HepG2 (cell line): ENCODE results near the gene GALNT9. TPM values are rescaled to one million over a fixed set of nuclear protein-coding genes. Genes with fewer than 3 reads are reported as not detected.

Experiments
- ATAC-seq: fragments of 200-7000 bp; cut with Tn5 transposase; 3 replicates; pipeline ENCODE4 v1.9.1; 2020; ENCODE audit warnings: mild to moderate bottlenecking, moderate library complexity
- BruUV-seq: library from RNA; stranded (reverse); fragments of 400-500 nt; replicated peaks from 2 replicates; lab custom pipeline; 2021; lab: Mats Ljungman, UMichigan
- CTCF ChIA-PET: fragments of 300-600 bp; formaldehyde crosslinking; extraction: SDS; loops from one replicate; lab custom pipeline; 2021; ENCODE audit warnings: low total read pairs, inconsistent platforms, low intra/inter-chr PET ratio; lab: Yijun Ruan, JAX
- POLR2A ChIA-PET: fragments of 350-600 bp; sonication (Branson Sonifier 250); formaldehyde crosslinking; loops from one replicate; lab custom pipeline; 2020; ENCODE audit warnings: antibody characterized with exemption, inconsistent platforms; lab: Yijun Ruan, JAX
- DNase-seq: peaks from one replicate; pipeline ENCODE4 v3.0.0-alpha.2; 2015; ENCODE audit warnings: low spot score
- FAIRE-seq: peaks from 3 replicates; lab custom pipeline; 2011; peaks lifted over from hg19 to GRCh38; lab: Jason Lieb, UNC
- H2AFZ ChIP-seq: one replicate; pipeline ENCODE4 v1.6.1; 2011; ENCODE audit warnings: low read length, inconsistent platforms
- H3K27ac ChIP-seq: fragments of 300-600 bp; 3 replicates; pipeline ENCODE4 v1.8.0; 2011; ENCODE audit warnings: mixed run types, mild to moderate bottlenecking, mixed read lengths, low read length, inconsistent platforms; ENCODE audit not compliant: insufficient read depth; ENCODE audit errors: extremely low read length
- H3K27me3 ChIP-seq, 2 experiments: fragments of 200-600 bp in 1 of 2; 2 replicates in 1 of 2; 3 replicates in 1 of 2; pipeline versions ENCODE4 v1.6.0 to v1.8.0; 2011; ENCODE audit warnings: low read length in 2 of 2, mild to moderate bottlenecking in 2 of 2, moderate library complexity in 2 of 2, inconsistent platforms in 1 of 2; ENCODE audit not compliant: insufficient read depth in 2 of 2, control insufficient read depth in 1 of 2
- H3K36me3 ChIP-seq, 2 experiments: fragments of 200-600 bp in 1 of 2; replicated peaks in 1 of 2; 2 replicates in 1 of 2; 3 replicates in 1 of 2; pipeline versions ENCODE4 v1.5.1 to v1.8.0; 2011; ENCODE audit warnings: low read length in 2 of 2, inconsistent platforms in 1 of 2; ENCODE audit not compliant: insufficient read depth in 2 of 2, control insufficient read depth in 1 of 2
- H3K4me1 ChIP-seq: 2 replicates; pipeline ENCODE4 v1.5.1; 2012; ENCODE audit warnings: low read length, inconsistent platforms; ENCODE audit not compliant: insufficient read depth
- H3K4me2 ChIP-seq: 2 replicates; pipeline ENCODE4 v1.6.0; 2011; ENCODE audit warnings: low read depth, low read length, inconsistent platforms
- H3K4me3 ChIP-seq, 3 experiments: fragments of 200-600 bp in 1 of 3; sonication (generic), shearing (Covaris generic) in 1 of 3; replicated peaks in 1 of 3; 2 replicates each; pipeline ENCODE4 v1.5.1; 2011 to 2016; ENCODE audit warnings: low read length in 3 of 3, inconsistent platforms in 2 of 3, low read depth in 2 of 3, mild to moderate bottlenecking in 2 of 3, control low read depth in 1 of 3, mixed read lengths in 1 of 3; ENCODE audit not compliant: insufficient read depth in 1 of 3
- H3K79me2 ChIP-seq: one replicate; pipeline ENCODE4 v1.6.1; 2011; ENCODE audit warnings: low read length, inconsistent platforms; ENCODE audit not compliant: insufficient read depth
- H3K9ac ChIP-seq: 2 replicates; pipeline ENCODE4 v1.6.0; 2011; ENCODE audit warnings: mild to moderate bottlenecking, low read depth, low read length, inconsistent platforms; ENCODE audit not compliant: insufficient read depth
- H3K9me3 ChIP-seq: 2 replicates; pipeline ENCODE4 v1.5.1; 2012; ENCODE audit warnings: mild to moderate bottlenecking, low read length
- H4K20me1 ChIP-seq: 2 replicates; pipeline ENCODE4 v1.6.0; 2011; ENCODE audit warnings: inconsistent platforms, mild to moderate bottlenecking, low read length, moderate library complexity; ENCODE audit not compliant: insufficient read depth
- ARNTL ChIP-seq: sonication (generic); formaldehyde crosslinking; IDR thresholded peaks from 2 replicates; pipeline ENCODE4 v1.4.0; 2020; ENCODE audit warnings: mild to moderate bottlenecking, missing genetic modification reagents
- ATF6 ChIP-seq: sonication (generic); formaldehyde crosslinking; conservative IDR thresholded peaks from 2 replicates; pipeline ENCODE4 v1.4.0; 2020; ENCODE audit warnings: missing genetic modification reagents
- CC2D1A ChIP-seq: sonication (generic); formaldehyde crosslinking; IDR thresholded peaks from 2 replicates; pipeline ENCODE4 v1.8.1; 2023; ENCODE audit warnings: mild to moderate bottlenecking, missing genetic modification reagents
- E2F1 ChIP-seq: sonication (generic); formaldehyde crosslinking; IDR thresholded peaks from 2 replicates; pipeline ENCODE4 v1.5.0; 2020; ENCODE audit warnings: missing genetic modification reagents
- EEA1 ChIP-seq: sonication (generic); formaldehyde crosslinking; IDR thresholded peaks from 2 replicates; pipeline ENCODE4 v1.5.1; 2020; ENCODE audit warnings: mild to moderate bottlenecking, missing genetic modification reagents, borderline replicate concordance
- ELF3 ChIP-seq: IDR thresholded peaks from 2 replicates; pipeline ENCODE4 v1.6.1; 2016; ENCODE audit warnings: missing genetic modification reagents, missing compliant biosample characterization
- GABPB1 ChIP-seq: IDR thresholded peaks from 2 replicates; pipeline ENCODE4 v1.6.1; 2016; ENCODE audit warnings: mild to moderate bottlenecking, missing genetic modification reagents, moderate library complexity, missing compliant biosample characterization
- KDM4B ChIP-seq: sonication (generic); formaldehyde crosslinking; IDR thresholded peaks from 2 replicates; pipeline ENCODE4 v1.4.0; 2020; ENCODE audit warnings: missing genetic modification reagents
- NFE2 ChIP-seq: sonication (generic); formaldehyde crosslinking; IDR thresholded peaks from 2 replicates; pipeline ENCODE4 v1.4.0; 2020; ENCODE audit warnings: missing genetic modification reagents
- NKX3-1 ChIP-seq: sonication (generic); formaldehyde crosslinking; IDR thresholded peaks from 2 replicates; pipeline ENCODE4 v1.5.0; 2020; ENCODE audit warnings: missing genetic modification reagents
- XRCC5 ChIP-seq: fragments of 200-400 bp; formaldehyde crosslinking; optimal IDR thresholded peaks from 2 replicates; pipeline ENCODE3; 2017; ENCODE audit warnings: mild to moderate bottlenecking, low read length
- ZFP1 ChIP-seq: IDR thresholded peaks from 2 replicates; pipeline ENCODE4 v1.6.1; 2016
- ZFP36 ChIP-seq: fragments of 150-350 bp; IDR thresholded peaks from 2 replicates; pipeline ENCODE4 v1.6.1; 2018; ENCODE audit warnings: borderline replicate concordance, low read length, low read depth; ENCODE audit not compliant: partially characterized antibody
- ZKSCAN5 ChIP-seq: sonication (generic); formaldehyde crosslinking; IDR thresholded peaks from 2 replicates; pipeline ENCODE4 v1.5.1; 2020; ENCODE audit warnings: mild to moderate bottlenecking, missing genetic modification reagents
- ZNF251 ChIP-seq: sonication (generic); formaldehyde crosslinking; IDR thresholded peaks from 2 replicates; pipeline ENCODE4 v1.9.0; 2021; ENCODE audit warnings: mild to moderate bottlenecking, missing genetic modification reagents
- ZNF761 ChIP-seq: sonication (generic); formaldehyde crosslinking; conservative IDR thresholded peaks from 2 replicates; pipeline ENCODE4 v1.4.0; 2020; ENCODE audit warnings: mild to moderate bottlenecking, missing genetic modification reagents
- ZNF839 ChIP-seq: sonication (generic); formaldehyde crosslinking; IDR thresholded peaks from 2 replicates; pipeline ENCODE4 v1.4.0; 2020; ENCODE audit warnings: missing genetic modification reagents, mild to moderate bottlenecking, borderline replicate concordance
- ZNF850 ChIP-seq: sonication (generic); formaldehyde crosslinking; conservative IDR thresholded peaks from 2 replicates; pipeline ENCODE4 v1.9.0; 2021; ENCODE audit warnings: mild to moderate bottlenecking, missing genetic modification reagents
- WGBS: methylation state at CpG from one replicate; pipeline ENCODE4 v1.1.6; 2017; ENCODE audit warnings: low lambda C conversion rate; 5-methylcytosine and 5-hydroxymethylcytosine counted together
- in situ Hi-C: cut with HindIII; loops from 2 replicates; pipeline ENCODE4 v1.10.0; 2017; ENCODE audit warnings: low pct_unique_long_range_greater_than_20kb; ENCODE audit not compliant: extremely low pct_ligation_motif_present
- intact Hi-C: fragments of 100-400 bp; cut with micrococcal nuclease; formaldehyde crosslinking; loops from one replicate; pipeline ENCODE4 v1.10.0; 2022; ENCODE audit not compliant: unreplicated experiment
- polyA plus RNA-seq, 8 experiments: library from polyadenylated mRNA; depleted of rRNA in 3 of 8; stranded (reverse) in 7 of 8; unstranded in 1 of 8; fragments of >200 nt; fragmentation: Illumina TruSeq in 4 of 8; extraction: Trizol in 4 of 8; gene quantifications; 2 replicates each; pipeline versions ENCODE4 v1.2.1 to v1.2.3, GENCODE V29; 2011 to 2016; ENCODE audit warnings: low read depth in 4 of 8, missing spikeins in 1 of 8, mixed read lengths in 1 of 8; ENCODE audit not compliant: insufficient read depth in 1 of 8
- total RNA-seq, 5 experiments: library from RNA; depleted of rRNA; stranded (reverse); fragments of >200 nt; fragmentation: Illumina TruSeq; extraction: Trizol; gene quantifications; 2 replicates each; pipeline ENCODE4 v1.2.3, GENCODE V29; 2016; ENCODE audit warnings: low read depth in 1 of 5
- TF ChIP-seq, protein P1 (sequence below): sonication (generic); formaldehyde crosslinking; IDR thresholded peaks from 2 replicates; pipeline ENCODE4 v1.8.1; 2023; ENCODE audit warnings: missing genetic modification reagents, mild to moderate bottlenecking, borderline replicate concordance

The GALNT9 gene
- total and polyA plus RNA-seq, 2 of the 13 experiments (the other 11 are each of a cell fraction or from before 2014, with no cell fraction given): 0.04 TPM; not detected in 1

DNA sequence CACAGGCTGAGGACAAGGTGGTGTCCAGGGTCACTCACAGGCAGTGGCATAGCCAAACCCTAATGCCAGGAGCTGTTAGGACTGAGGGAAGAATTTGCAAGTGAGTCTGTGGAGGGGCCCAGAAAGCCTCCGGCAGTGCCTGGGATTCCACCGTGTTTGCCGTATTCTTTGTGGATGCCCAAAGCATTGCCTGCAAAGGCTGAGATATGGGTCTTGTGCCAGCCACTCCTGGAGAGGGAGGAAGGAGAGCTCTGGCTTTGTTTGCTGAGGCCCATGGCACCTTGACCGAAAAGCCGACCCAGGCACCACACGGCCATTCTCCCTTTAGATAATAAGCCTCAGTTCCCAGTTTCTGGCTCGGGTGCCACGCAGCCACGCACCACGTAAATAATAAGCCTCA lies 35.8 kb upstream of the GALNT9 start:
- H3K27me3 ChIP-seq: peaks cover 2 to 41% of the 10 kb centered on the region in 2 experiments; a peak in 4 of 5 replicates
- POLR2A ChIA-PET: no interaction called here
- no peaks in the 10 kb centered on the region for H4K20me1 ChIP-seq
- TF ChIP-seq ATF6 (CRISPR knock-in tag) (no peak), GABPB1 (CRISPR knock-in tag) (no peak), KDM4B (CRISPR knock-in tag) (no peak), ZNF850 (CRISPR knock-in tag) (no peak), ELF3 (no peak), CC2D1A (CRISPR knock-in tag) (no peak), ZNF761 (CRISPR knock-in tag) (no peak), XRCC5 (no peak), NKX3-1 (CRISPR knock-in tag) (no peak), ZNF251 (CRISPR knock-in tag) (no peak), ZFP1 (CRISPR knock-in tag) (no peak), E2F1 (CRISPR knock-in tag) (no peak), ARNTL (CRISPR knock-in tag) (no peak), EEA1 (CRISPR knock-in tag) (no peak), NFE2 (CRISPR knock-in tag) (no peak), ZKSCAN5 (CRISPR knock-in tag) (no peak), ZFP36 (no peak), ZNF839 (CRISPR knock-in tag) (no peak)
- TF ChIP-seq, protein P1, sequence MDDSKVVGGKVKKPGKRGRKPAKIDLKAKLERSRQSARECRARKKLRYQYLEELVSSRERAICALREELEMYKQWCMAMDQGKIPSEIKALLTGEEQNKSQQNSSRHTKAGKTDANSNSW: no peak
- no peaks in the 10 kb centered on the region for H3K79me2 ChIP-seq
- H3K9ac ChIP-seq: no peak overlapping the region
- DNase-seq (no peak), FAIRE-seq (no peak), ATAC-seq (no peak)
- no peaks in the 10 kb centered on the region for H3K36me3 ChIP-seq
- no peaks in the 10 kb centered on the region for H3K4me1 ChIP-seq
- no peak overlapping the region for H3K4me2 ChIP-seq
- CTCF ChIA-PET: no interaction called here
- H3K27ac ChIP-seq: no peak overlapping the region
- H2AFZ ChIP-seq: no peak overlapping the region
- WGBS: 72% methylated on average over 7 of the region's 10 CpGs
- no peaks in the 10 kb centered on the region for H3K9me3 ChIP-seq
- no peak overlapping the region for H3K4me3 ChIP-seq
- BruUV-seq: no TSS peak
- in situ Hi-C loops: no loop called here
- intact Hi-C loops: no loop called here
